DMS53 (cell line): ENCODE data around the gene IER5L.

Experiments used
- DNase-seq: peaks from one replicate; lab custom pipeline; 2025; lab: John Stamatoyannopoulos, UW

Gene IER5L

DNA sequence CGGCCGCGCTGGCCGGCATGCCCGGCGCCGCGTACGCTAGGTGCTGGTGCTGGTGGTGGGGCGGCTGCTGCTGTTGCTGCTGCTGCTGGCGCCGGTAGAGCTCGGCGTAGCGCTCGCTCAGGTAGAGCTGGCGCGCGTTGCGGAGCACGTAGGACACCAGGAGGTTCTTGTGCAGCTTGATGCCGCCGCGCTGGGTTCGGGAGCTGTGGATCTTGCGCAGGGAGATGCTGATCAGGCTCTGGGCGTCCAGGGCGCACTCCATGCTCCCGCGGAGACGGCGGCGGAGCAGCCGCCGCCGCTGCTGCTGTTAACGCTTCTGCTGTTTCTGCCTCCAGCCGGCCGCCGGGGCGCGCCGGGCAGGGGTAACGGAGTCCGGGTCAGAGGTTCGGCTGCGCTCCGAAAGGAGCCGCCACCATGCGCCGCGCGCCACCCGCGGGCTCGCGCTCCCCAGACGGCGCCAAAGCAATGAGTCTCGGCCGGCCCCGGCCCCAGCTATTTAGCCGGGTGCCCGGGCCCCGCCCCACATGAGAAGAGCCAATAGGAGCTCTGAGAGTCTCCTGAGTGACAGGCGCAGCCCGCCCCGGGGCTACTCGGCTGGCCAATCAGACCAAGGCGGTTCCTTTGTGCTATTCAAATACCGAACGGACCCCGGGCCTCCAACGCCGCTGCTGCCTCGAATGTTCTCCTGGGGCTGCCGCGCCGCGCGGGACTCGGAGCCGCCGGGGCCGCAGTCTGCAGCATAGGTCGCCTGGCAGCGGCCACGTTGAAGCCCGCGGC, at the start of gene IER5L:
Gene IER5L (minus strand): TSS at position 471 of the 777 bp plus-strand sequence. CDS start 209 bp downstream, at position 262.
- DNase-seq = peak; percentile 98

DNA sequence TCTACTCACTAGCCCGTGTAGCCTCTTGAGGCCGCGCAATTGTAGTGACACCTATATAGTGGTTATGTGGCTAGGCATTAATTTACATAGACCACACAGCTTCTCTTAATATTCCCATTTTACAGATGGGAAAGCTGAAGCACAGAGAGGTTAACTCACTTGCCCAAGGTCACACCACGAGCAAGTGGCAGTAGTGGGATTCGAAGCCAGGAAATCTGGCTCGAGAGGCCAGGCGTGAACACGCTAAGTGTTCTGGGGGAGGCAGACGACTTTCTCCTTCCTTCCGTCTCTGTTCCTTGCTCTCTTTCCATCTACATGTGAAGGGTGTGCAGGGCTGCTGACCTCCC, 49.8 kb upstream of the IER5L start:
- DNase-seq = no peak

DNA sequence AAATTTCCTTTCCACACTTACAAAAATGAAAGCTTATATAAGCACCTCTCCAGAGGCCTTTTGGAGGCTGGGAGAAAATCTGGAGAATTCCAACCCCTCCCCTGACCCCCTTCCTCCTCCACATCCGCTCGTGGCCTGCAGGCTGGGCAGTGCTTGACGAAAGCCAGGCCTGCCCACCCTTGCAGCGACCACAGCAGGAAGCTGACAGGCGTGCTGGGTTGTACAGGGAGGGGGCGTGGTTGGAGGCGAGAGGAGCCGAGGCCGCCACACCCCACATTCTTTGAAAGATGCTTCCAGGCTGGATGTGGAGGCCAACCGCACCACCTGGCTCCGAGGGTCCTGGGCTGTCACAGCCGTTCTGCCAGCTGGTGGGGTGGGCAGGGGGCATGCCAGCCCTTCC, 47.8 kb upstream of the IER5L start:
- no peak for DNase-seq

DNA sequence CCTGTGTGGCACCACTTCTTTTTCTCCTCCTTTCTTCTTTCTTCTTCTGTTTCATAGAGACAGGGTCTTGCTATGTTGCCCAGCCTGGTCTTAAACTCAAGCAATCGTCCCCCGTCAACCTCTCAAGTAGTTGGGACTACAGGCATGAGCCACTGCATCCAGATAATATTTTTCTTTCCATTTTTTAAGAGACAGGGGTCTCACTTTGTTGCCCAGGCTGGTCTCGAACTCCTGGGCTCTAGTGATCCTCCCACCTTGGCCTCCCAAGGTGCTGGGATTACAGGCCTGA, 47.4 kb upstream of the IER5L start:
- no peak for DNase-seq

DNA sequence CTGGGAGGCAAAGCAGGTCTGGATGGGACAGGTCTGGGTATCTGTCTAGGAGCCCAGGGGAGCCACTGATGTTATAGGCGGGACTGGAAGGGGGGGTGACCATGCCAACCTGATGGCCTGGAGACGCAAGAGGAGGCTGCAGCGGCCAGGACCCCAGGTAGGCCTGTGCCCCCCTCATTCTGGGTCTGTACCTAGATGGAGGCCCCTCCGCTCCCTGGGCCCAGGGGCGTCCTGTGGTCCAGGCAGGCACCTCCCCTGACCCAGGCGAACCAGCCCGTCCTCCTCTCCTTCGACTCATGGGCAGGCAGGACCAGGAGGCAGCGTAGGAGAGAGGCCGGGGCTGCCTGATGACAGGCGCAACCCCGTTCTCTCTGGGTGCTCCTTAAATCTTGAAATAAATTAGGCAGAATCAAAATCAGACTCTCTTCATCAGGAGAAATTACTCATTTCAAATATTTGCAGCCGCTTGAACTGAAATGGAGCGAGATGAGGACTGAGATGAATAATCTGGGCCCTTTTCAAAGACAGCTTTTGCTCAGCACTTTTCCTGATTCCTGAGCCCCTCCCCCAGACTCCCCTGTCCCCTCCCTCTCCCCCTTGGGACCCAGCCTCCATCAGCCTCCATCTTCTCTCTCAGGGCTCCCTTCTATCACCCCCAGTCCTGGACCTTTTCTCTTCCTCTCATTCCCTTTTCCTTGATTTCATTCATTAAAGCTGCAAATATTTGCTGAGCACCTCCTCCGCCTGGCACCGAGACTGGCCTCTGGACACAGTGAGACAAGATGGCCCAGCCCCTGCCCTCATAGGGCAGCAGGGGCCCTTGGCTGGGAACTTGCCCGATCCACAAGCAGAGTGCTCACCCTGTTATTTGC, 46.8 kb upstream of the IER5L start:
- DNase-seq = no peak

DNA sequence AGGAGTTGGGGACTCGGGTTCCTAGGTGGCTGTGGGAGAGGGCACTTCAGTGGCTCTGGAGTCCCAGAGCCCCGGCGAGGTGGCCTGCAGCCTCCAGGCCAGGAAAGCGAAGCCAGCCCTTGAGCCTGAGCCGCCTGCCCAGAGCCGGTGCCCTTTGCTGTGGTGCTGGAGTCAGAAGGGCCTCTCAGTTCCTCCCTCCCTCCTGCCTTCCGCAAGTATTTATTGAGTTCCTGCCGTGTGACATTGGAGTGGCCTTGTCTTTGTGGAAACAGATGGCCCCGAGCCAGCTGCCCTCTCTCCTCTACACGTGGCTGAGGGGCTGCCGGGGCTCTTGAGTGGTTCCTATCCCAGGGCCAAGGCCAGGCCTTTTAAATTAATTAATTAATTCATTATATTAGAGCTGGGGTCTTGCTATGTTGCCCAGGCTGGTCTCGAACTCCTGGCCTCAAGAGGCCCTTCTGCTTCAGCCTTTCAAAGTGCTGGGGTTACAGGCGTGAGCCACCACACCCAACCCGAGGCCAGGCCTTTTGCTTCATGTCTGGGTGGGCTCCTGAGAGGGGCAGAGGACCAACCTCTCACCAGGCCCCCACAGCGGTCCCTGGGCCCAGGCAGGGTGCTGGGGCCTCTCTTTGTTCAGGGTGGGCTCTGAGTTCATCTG, 45.6 kb upstream of the IER5L start:
- no peak for DNase-seq

DNA sequence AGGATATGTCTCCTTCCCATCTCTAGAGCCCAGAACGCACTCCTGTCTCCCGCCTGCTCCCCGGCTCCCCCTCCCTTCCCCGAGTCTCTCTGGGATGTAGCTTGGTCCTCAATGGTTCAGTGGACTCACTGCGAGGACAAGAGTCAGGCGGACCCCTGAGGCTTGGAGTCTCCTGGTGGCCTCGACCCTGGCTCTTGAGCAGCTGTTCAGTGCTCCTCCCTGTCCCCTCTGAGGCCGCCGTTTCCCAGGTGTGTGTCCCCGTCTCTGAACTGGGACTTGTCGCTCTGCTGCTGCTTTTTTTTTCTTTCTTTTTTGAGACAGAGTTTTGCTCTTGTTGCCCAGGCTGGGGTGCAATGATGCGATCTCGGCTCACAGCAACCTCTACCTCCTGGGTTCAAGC, 44.8 kb upstream of the IER5L start:
- DNase-seq = no peak

DNA sequence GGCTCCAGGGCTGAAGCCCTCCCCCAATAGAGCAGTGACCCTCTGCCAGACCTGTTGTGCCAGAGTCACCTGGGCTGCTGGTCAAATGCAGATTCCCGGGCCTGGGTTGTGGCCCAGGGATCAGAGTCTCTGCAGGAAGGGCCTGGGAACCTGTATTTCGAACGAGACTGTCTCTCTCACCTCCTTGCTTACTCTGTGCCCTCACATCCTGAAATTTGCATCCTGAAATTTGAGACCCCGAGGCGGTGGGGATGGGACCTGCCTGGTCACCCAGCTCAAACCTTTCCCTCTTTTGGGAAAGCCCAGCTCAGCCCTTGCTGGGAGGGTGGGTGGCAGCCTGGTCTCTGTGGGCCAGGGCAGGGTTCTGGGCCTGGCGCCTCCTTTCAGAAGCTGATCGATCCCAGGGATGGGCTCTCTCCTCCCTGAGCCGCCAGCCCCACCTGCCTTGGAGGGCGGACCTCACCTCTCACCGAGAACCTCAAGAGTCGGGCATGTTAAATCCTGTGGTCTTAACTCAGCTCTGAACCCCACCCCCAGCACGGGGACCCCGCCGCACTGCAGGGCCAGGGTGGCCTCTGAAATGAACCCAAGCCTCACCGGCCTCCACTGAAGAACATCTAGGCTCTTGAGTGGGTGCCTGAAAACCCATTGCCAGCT, 44.0 kb upstream of the IER5L start:
- no peak for DNase-seq

DNA sequence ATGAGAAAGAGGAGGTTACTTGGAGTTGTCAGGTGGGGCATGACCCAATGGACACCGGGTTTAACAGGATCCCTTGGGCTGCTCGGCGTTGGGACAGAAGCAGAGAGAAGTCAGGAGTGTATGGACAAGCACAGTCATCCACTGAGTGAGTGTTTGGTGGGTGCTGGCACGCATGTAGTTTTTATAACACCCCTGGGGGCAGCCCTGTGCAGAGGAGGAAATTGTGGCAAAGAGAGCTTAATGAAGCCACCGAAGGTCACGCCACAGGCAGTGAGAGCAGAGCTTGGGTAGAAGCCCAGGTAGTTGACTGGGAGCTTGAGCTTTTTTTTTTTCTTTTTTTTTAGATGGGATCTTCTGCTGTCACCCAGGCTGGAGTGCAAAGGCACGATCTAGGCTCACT, 43.2 kb upstream of the IER5L start:
- no peak for DNase-seq

DNA sequence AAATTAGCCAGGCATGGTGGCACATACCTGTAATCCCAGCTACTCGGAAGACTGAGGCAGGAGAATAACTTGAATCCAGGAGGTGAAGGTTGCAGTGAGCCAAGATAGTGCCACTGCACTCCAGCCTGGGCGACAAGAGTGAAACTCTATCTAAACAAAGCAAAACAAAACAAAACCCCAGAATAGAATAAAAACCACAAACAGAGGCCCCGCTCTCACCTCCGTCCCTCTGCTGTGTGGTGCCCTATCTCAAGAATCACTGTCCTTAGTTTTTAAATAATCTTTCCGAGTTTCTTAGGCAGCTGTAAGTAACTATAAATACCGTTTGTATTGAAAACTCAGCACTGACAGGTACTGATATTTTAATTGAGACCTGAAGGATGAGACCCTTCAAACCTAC, 42.7 kb upstream of the IER5L start:
- DNase-seq = no peak

DNA sequence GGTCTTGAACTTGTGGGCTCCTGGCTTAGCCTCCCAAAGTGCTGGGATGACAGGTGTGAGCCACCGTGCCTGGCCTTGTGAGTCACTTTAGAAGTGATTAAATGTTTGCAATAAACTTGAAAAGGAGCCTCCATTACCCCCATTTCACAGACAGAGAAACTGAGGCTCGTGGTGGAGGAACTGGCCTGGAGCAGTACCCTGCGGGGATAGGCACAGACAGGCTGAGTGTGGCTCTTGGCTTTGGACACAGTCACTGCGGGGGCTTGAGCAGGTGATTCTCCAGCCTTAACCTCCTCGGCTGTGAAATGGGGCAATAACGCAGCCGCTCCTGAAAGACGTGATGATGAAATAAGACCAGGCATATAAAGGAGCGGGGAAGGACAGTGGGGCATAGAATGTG, 40.9 kb upstream of the IER5L start:
- DNase-seq = no peak

DNA sequence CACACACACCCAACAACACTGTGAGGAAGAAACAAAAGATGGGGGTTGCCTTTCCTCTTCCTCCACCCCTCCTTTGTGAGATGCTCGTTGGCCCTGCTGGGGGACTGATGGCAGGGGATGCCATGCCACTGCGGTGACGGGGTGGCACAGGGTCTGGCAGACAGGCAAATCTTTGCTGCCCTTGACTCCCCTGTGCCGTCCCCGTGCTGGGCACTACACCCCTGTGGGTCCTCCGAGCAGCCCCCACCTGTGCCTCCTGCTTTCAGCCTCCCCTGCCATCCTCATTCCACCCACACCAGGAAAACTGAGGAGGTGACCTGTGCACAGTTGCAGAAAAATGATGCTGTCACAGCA, 40.2 kb upstream of the IER5L start:
- no peak for DNase-seq

DNA sequence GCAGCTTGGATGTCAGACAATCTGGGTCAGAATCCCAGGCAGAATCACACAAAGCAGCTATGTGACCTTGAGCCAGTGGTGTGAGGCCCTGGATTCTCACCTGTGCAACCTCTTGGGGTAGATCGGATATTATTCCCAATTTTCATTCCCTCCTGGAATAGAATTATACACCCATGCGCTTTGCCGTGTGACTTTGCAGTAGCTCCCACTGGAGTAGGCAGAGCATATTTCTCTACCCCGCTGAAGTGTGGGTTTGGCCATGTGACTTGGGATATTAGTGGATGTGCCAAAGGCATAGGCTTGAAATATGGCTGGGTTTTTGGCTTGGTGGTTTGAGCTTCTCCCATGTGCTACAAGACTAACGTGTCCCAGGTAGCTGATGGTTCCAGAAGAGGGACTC, 35.5 kb upstream of the IER5L start:
- no peak for DNase-seq

DNA sequence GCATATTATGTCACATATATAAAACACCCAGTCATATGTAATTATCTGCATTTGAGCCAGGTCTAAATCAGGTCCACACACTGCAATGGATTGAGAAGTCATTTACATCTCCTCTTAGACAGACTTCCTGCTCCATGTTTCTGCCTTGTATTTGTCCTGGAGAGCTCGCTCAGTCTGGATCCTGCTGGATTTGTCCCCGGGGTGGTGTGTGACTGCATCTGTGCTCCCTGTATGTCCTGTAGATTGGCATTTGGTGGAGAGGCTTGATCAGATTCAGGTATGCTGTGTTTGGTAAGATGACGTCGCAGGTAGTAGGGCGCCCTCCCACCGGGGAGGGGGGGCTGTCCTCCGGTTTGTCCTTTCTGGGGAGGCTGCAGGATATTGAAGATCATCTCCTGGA, 33.6 kb upstream of the IER5L start:
- peak; percentile 80 for DNase-seq

DNA sequence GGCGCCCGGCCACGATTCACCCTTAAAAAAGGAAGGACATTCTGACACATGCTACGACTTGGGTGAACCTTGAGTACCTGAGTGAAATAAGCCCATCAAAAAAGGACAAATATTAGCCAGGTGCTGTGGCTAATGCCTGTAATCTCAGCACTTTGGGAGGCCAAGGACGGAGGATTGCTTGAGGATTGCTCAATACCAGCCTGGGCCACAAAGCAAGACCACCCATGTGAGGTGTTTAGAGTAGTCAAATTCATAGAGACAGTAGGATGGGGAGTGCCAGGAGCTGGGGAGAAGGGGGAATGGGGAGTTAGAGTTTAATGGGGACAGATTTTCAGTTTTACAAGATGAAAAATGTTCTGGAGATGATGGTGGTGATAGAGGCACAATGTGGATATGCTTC, 32.1 kb upstream of the IER5L start:
- no peak for DNase-seq

DNA sequence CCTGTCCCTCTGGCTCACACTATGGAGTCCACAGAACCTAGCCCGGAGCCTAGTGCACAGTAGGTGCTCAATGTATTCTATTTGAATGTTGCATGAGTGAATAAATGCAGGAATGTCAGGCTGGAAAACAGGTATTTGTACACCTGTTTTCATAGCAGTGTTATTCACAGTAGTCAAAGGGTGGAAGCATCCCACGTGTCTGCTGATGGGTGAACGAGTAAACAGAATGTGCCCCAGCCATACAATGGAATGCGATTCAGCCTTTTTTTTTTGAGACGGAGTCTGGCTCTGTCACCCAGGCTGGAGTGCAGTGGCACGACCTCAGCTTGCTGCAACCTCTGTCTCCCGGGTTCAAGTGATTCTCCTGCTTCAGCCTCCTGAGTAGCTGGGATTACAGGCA, 31.5 kb upstream of the IER5L start:
- DNase-seq = peak; percentile 23

DNA sequence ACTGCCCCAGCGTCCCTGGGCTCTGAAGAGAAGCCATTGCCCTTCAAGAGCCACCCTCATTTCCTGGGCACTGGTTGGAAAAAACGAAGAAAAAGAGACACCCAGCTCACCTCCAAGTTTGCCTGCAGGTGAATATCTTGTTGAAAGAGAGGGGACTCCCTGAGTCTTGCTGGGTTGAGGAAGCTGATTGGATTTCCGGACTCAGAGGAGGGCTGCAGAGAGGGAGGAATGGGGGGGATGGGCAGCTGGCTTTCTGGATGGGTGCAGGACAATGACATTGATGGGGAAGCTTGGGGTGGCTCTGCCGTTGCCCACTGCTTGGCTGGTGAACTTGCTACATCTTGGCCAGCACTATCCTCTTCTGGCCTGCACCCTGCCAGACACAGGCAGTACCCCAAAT, 31.0 kb upstream of the IER5L start:
- no peak for DNase-seq

DNA sequence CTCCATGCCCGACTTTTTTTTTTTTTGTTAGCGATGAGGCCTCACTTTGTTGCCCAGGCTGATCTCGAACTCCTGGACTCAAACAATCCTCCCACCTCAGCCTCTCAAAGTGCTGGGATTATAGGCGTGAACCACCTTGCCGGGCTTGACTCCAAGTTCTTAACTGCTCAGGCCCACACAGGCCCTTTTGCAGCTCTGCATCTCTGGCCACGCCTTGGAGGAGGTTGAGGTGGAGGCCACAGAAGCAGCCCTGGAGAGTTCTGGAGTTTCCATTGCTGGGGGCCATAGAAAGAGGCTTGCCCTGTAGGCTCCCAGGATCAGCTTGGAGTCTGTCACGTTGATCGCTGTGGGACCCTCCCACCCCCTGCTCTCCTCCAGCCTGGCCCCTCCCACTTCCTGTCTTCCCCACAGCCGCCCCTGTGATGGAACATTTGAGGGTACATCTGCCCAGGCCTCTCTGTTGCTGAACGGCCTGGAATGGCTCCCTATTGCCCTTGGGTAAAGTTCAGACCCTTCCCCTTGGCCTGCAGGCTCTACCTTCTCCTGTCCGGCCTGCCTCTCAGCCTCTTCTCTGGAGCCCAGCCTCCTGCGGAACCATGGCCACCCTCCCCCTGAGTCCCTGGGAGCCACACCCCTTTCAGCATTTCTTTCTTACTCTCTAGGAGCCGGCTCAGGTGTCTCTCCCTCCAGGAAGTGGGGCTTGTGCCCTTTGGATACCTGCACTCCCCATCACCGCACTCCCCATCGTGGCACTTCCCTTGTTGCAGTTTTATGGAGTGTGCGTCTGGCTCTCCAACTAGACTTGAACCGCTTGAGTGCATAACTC, 30.4 kb upstream of the IER5L start:
- DNase-seq = no peak

DNA sequence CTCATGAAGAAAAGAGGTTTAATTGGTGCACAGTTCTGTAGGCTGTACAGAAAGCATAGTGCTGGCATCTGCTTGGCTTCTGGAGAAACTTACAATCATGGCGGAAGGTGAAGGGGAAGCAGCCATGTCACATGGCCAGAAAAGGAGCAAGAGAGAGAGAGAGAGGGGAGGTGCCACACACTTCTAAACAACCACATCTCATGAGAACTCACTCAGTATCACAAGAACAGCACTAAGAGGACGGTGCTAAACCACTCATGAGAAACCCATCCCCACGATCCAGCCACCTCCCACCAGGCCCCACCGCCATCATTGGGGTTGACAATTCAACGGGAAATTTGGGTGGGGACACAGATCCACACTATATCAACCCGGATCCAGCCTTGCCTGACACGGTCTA, 28.8 kb upstream of the IER5L start:
- no peak for DNase-seq

DNA sequence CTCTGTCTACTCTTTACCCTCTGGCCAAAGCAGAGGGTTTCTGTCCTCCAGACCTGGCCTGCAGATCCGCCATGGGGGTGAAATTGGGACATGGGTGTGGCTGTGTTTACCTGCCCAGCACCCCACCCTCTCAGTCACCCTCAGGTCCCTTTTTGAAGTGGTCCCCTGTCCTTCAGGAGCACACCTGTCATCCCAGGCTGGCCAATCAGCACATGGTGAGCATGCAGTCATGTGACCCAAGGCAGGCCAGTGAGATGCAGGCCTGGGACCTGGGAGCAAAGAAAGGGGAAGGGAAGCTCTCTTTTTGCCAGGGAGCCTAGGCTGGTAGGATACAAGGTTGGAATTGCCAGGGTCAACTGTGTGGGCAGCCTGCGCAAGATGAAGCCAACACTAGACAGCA, 28.3 kb upstream of the IER5L start:
- peak; percentile 39 for DNase-seq

DNA sequence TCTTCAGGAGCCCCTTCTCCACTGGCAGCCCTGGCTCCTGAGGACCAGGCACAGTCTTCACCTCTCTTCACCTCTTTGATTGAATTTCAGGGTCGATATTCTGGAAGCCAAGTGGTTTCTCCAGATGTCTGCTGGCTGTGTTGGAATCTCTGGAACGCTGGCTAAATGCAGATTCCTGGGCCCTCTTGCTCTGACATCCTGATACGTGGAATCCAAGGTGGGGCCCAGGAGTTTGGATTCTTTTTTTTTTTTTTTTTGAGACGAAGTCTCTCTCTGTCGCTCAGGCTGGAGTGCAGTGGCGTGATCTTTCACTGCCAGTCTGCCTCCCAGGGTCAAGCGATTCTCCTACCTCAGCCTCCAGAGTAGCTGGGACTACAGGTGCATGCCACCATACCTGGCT, 26.8 kb upstream of the IER5L start:
- no peak for DNase-seq

DNA sequence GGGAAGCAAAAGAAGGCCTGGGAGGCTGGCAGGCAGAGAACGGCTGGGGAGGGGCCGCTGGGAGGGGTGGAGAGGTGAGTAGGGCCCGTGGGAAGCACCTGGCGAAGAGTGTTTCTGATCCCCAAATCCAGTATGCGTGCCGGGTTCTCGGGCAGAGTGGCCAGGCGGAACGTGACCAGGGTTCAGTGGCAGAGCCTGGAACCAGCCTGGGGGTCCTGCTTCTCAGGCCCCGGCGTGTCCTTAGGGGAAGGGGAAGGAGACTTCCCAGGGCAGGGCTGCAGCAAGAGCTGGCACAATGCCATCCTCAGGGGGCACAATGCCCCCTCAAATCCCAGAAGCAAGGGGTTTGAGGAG, 25.5 kb upstream of the IER5L start:
- no peak for DNase-seq
